Stimulated activated CD4-positive, alpha-beta T cell treated with anti-CD3 and anti-CD28 coated beads, TNF-alpha, amount 100 ng/mL, for 1 hour (primary cell): ENCODE data around the gene NOX5.

Experiments
- DNase-seq, 3 donors: peaks; one replicate each; pipeline ENCODE4 v3.0.0-alpha.2; 2020; ENCODE audit warnings: low read depth in 3 of 3, low spot score in 1 of 3

Gene NOX5

GRCh38 chr15:69016021-69016595 is 1.6 kb downstream of the NOX5 start:
- DNase-seq, result no peak

- DNase-seq, result no peak
These were observed 3.5 kb downstream of the NOX5 start for GRCh38 chr15:69017978-69018377.

GRCh38 chr15:69018951-69019350 is 4.5 kb downstream of the NOX5 start:
- DNase-seq, result no peak

- no peak for DNase-seq
These were observed 7.4 kb downstream of the NOX5 start for GRCh38 chr15:69021895-69022294.

- DNase-seq, result no peak
These were observed 10.8 kb downstream of the NOX5 start for GRCh38 chr15:69025320-69025719.

- no peak for DNase-seq
These were observed 11.9 kb downstream of the NOX5 start for GRCh38 chr15:69026355-69026754.

GRCh38 chr15:69027976-69028518 is 13.6 kb downstream of the NOX5 start:
- DNase-seq, result no peak

- peak in 1 of 3 donors; percentile 4 for DNase-seq
These were observed 16.8 kb downstream of the NOX5 start for GRCh38 chr15:69031013-69032001.

GRCh38 chr15:69032031-69032430 is 17.5 kb downstream of the NOX5 start:
- no peak for DNase-seq

GRCh38 chr15:69032703-69033373 is 18.3 kb downstream of the NOX5 start:
- DNase-seq, result no peak

- no peak for DNase-seq
These were observed 19.9 kb downstream of the NOX5 start for GRCh38 chr15:69034352-69034751.

GRCh38 chr15:69035205-69035917 is 20.9 kb downstream of the NOX5 start:
- DNase-seq, result no peak

- no peak for DNase-seq
These were observed 21.4 kb downstream of the NOX5 start for GRCh38 chr15:69035918-69036258.

- no peak for DNase-seq
These were observed 22.3 kb downstream of the NOX5 start for GRCh38 chr15:69036826-69037225.

GRCh38 chr15:69037482-69037881 is 23.0 kb downstream of the NOX5 start:
- DNase-seq, result no peak

GRCh38 chr15:69037977-69038376 is 23.5 kb downstream of the NOX5 start:
- DNase-seq, result no peak

- no peak for DNase-seq
These were observed 24.0 kb downstream of the NOX5 start for GRCh38 chr15:69038508-69038907.

- no peak for DNase-seq
These were observed 25.2 kb downstream of the NOX5 start for GRCh38 chr15:69039516-69040225.

- DNase-seq, result no peak
These were observed 28.0 kb downstream of the NOX5 start for GRCh38 chr15:69042531-69042930.

- no peak for DNase-seq
These were observed 31.3 kb downstream of the NOX5 start for GRCh38 chr15:69045802-69046201.
